Gastroesophageal sphincter (tissue), 3 donors: ENCODE data around the gene RMI2.

Experiments
- CTCF ChIP-seq, 4 experiments: fragments of 200-600 bp in 2 of 4; fragments of 450-650 bp in 2 of 4; sonication (generic) in 1 of 4; IDR thresholded peaks; one replicate each; pipeline ENCODE4 v1.5.1; 2017 to 2019; ENCODE audit warnings: antibody characterized with exemption in 4 of 4, mild to moderate bottlenecking in 2 of 4, moderate library complexity in 2 of 4
- EP300 ChIP-seq: sonication (generic); formaldehyde crosslinking; IDR thresholded peaks from one replicate; pipeline ENCODE4 v1.6.1; 2017; ENCODE audit warnings: antibody characterized with exemption, mild to moderate bottlenecking
- POLR2AphosphoS5 ChIP-seq: sonication (generic); formaldehyde crosslinking; IDR thresholded peaks from one replicate; pipeline ENCODE4 v1.6.1; 2017; ENCODE audit warnings: antibody characterized with exemption

- TF ChIP-seq EP300 (no peak), POLR2AphosphoS5 (no peak), CTCF (IDR thresholded peaks at IDR 0.05) (no peak)
Measured at GRCh38 chr16:11320170-11320569, 25.1 kb upstream of the RMI2 start.
